HepG2 (cell line): ENCODE data around the gene VAC14. TPM values are rescaled to one million over a fixed set of nuclear protein-coding genes. Genes with fewer than 3 reads are reported as not detected.

Experiments used
- ATM ChIP-seq: fragments of 450-650 bp; IDR thresholded peaks from 2 replicates; pipeline ENCODE4 v1.7.1; 2017; ENCODE audit warnings: mild to moderate bottlenecking, borderline replicate concordance
- CEBPB ChIP-seq: IDR thresholded peaks from 2 replicates; pipeline ENCODE4 v1.6.1; 2011; ENCODE audit warnings: low read depth, low read length, improper control_type of control experiment, borderline replicate concordance
- EHMT2 ChIP-seq: fragments of 200-600 bp; sonication (generic); IDR thresholded peaks from 2 replicates; pipeline ENCODE4 v1.7.0; 2017; ENCODE audit warnings: antibody characterized with exemption, low read depth, low read length, borderline replicate concordance
- ESRRA ChIP-seq: sonication (generic); formaldehyde crosslinking; IDR thresholded peaks from 2 replicates; pipeline ENCODE4 v1.5.1; 2020; ENCODE audit warnings: mild to moderate bottlenecking, low read depth, missing genetic modification reagents
- ETS1 ChIP-seq: sonication (generic); formaldehyde crosslinking; IDR thresholded peaks from 2 replicates; pipeline ENCODE4 v1.4.0; 2020; ENCODE audit warnings: missing genetic modification reagents
- FOXC1 ChIP-seq: sonication (generic); formaldehyde crosslinking; IDR thresholded peaks from 2 replicates; pipeline ENCODE4 v1.8.0; 2022; ENCODE audit warnings: mild to moderate bottlenecking, missing genetic modification reagents, borderline replicate concordance
- GTF2F1 ChIP-seq: fragments of 150-350 bp; IDR thresholded peaks from 2 replicates; pipeline ENCODE4 v1.6.1; 2014; ENCODE audit warnings: low read length
- MAFF ChIP-seq: IDR thresholded peaks from 2 replicates; pipeline ENCODE4 v1.6.1; 2011; ENCODE audit warnings: low read depth, low read length, improper control_type of control experiment
- MAX ChIP-seq: IDR thresholded peaks from 2 replicates; pipeline ENCODE4 v1.6.1; 2012; ENCODE audit warnings: inconsistent platforms
- MYNN ChIP-seq: sonication (generic); formaldehyde crosslinking; IDR thresholded peaks from 2 replicates; pipeline ENCODE4 v1.4.0; 2020; ENCODE audit warnings: mild to moderate bottlenecking, low read depth, missing genetic modification reagents
- NBN ChIP-seq: fragments of 450-650 bp; conservative IDR thresholded peaks from 2 replicates; pipeline ENCODE4 v1.6.1; 2017
- NCOA1 ChIP-seq: sonication (generic); formaldehyde crosslinking; IDR thresholded peaks from 2 replicates; pipeline ENCODE4 v1.9.0; 2021; ENCODE audit warnings: missing genetic modification reagents
- NFE2L1 ChIP-seq: sonication (generic); formaldehyde crosslinking; IDR thresholded peaks from 2 replicates; pipeline ENCODE4 v1.4.0; 2020; ENCODE audit warnings: missing genetic modification reagents, mild to moderate bottlenecking, borderline replicate concordance
- RFXAP ChIP-seq: sonication (generic); formaldehyde crosslinking; IDR thresholded peaks from 2 replicates; pipeline ENCODE4 v1.4.0; 2020; ENCODE audit warnings: missing genetic modification reagents, borderline replicate concordance
- TCF7 ChIP-seq: sonication (generic); IDR thresholded peaks from 2 replicates; pipeline ENCODE4 v1.6.1; 2016; ENCODE audit warnings: antibody characterized with exemption, low read depth
- XRCC5 ChIP-seq: fragments of 200-400 bp; formaldehyde crosslinking; optimal IDR thresholded peaks from 2 replicates; pipeline ENCODE3; 2017; ENCODE audit warnings: mild to moderate bottlenecking, low read length
- YEATS4 ChIP-seq: sonication (generic); formaldehyde crosslinking; IDR thresholded peaks from 2 replicates; pipeline ENCODE4 v1.4.0; 2020; ENCODE audit warnings: missing genetic modification reagents, borderline replicate concordance
- ZBTB42 ChIP-seq: sonication (generic); formaldehyde crosslinking; IDR thresholded peaks from 2 replicates; pipeline ENCODE4 v1.5.0; 2020; ENCODE audit warnings: mild to moderate bottlenecking, missing genetic modification reagents
- ZFP37 ChIP-seq: sonication (generic); formaldehyde crosslinking; IDR thresholded peaks from 2 replicates; pipeline ENCODE4 v1.4.0; 2020; ENCODE audit warnings: missing genetic modification reagents, borderline replicate concordance
- ZNF34 ChIP-seq: sonication (generic); formaldehyde crosslinking; IDR thresholded peaks from 2 replicates; pipeline ENCODE4 v1.4.0; 2020; ENCODE audit warnings: mild to moderate bottlenecking, missing genetic modification reagents, borderline replicate concordance
- ZNF713 ChIP-seq: sonication (generic); formaldehyde crosslinking; IDR thresholded peaks from 2 replicates; pipeline ENCODE4 v1.4.0; 2020; ENCODE audit warnings: mild to moderate bottlenecking, missing genetic modification reagents
- polyA plus RNA-seq, 8 experiments: library from polyadenylated mRNA; depleted of rRNA in 3 of 8; stranded (reverse) in 7 of 8; unstranded in 1 of 8; fragments of >200 nt; fragmentation: Illumina TruSeq in 4 of 8; extraction: Trizol in 4 of 8; gene quantifications; 2 replicates each; pipeline versions ENCODE4 v1.2.1 to v1.2.3, GENCODE V29; 2011 to 2016; ENCODE audit warnings: low read depth in 4 of 8, missing spikeins in 1 of 8, mixed read lengths in 1 of 8; ENCODE audit not compliant: insufficient read depth in 1 of 8
- total RNA-seq, 5 experiments: library from RNA; depleted of rRNA; stranded (reverse); fragments of >200 nt; fragmentation: Illumina TruSeq; extraction: Trizol; gene quantifications; 2 replicates each; pipeline ENCODE4 v1.2.3, GENCODE V29; 2016; ENCODE audit warnings: low read depth in 1 of 5
- TF ChIP-seq, protein P1 (sequence below): sonication (generic); formaldehyde crosslinking; conservative IDR thresholded peaks from 2 replicates; pipeline ENCODE4 v1.8.1; 2023; ENCODE audit warnings: missing genetic modification reagents
- TF ChIP-seq, protein P2 (sequence below): sonication (generic); formaldehyde crosslinking; IDR thresholded peaks from 2 replicates; pipeline ENCODE4 v1.4.0; 2020; ENCODE audit warnings: missing genetic modification reagents, mild to moderate bottlenecking, borderline replicate concordance

VAC14 gene
- total and polyA plus RNA-seq, 2 of the 13 experiments (the other 11 are each of a cell fraction or from before 2014, with no cell fraction given): 23.5 to 24.6 TPM

GRCh38 chr16:70770626-70771552, 30.1 kb downstream of the VAC14 start (continued):
- TF ChIP-seq, protein P1, sequence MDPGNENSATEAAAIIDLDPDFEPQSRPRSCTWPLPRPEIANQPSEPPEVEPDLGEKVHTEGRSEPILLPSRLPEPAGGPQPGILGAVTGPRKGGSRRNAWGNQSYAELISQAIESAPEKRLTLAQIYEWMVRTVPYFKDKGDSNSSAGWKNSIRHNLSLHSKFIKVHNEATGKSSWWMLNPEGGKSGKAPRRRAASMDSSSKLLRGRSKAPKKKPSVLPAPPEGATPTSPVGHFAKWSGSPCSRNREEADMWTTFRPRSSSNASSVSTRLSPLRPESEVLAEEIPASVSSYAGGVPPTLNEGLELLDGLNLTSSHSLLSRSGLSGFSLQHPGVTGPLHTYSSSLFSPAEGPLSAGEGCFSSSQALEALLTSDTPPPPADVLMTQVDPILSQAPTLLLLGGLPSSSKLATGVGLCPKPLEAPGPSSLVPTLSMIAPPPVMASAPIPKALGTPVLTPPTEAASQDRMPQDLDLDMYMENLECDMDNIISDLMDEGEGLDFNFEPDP (CRISPR knock-in tag): no peak
- TF ChIP-seq GTF2F1: no peak
- TF ChIP-seq RFXAP: no peak; the same call in 1 of the 2 replicates
- 0 out of 2 replicates have a peak, but pooled peaks have one; percentile 27 for TF ChIP-seq MYNN (CRISPR knock-in tag)
- no peak for TF ChIP-seq YEATS4 (CRISPR knock-in tag)
- TF ChIP-seq NFE2L1 (CRISPR knock-in tag): 0 out of 2 replicates have a peak, but pooled peaks have one; percentile 65
- 0 out of 2 replicates have a peak, but pooled peaks have one; percentile 46 for TF ChIP-seq ZNF713 (CRISPR knock-in tag)
- TF ChIP-seq ZNF34: 0 out of 2 replicates have a peak, but pooled peaks have one; percentile 47
- no peak for TF ChIP-seq TCF7
- no peak for TF ChIP-seq NBN
- TF ChIP-seq FOXC1 (CRISPR knock-in tag): 0 out of 2 replicates have a peak, but pooled peaks have one; percentile 58
- TF ChIP-seq ESRRA: 0 out of 2 replicates have a peak, but pooled peaks have one; percentile 33
- TF ChIP-seq ZFP37 (CRISPR knock-in tag): no peak
- peak; percentile 58; the same call in 1 of the 2 replicates for TF ChIP-seq NCOA1 (CRISPR knock-in tag)
- no peak for TF ChIP-seq CEBPB
- no peak for TF ChIP-seq ZBTB42
- peak; percentile 61 for TF ChIP-seq XRCC5
- TF ChIP-seq ETS1 (CRISPR knock-in tag): no peak
- TF ChIP-seq, protein P2, sequence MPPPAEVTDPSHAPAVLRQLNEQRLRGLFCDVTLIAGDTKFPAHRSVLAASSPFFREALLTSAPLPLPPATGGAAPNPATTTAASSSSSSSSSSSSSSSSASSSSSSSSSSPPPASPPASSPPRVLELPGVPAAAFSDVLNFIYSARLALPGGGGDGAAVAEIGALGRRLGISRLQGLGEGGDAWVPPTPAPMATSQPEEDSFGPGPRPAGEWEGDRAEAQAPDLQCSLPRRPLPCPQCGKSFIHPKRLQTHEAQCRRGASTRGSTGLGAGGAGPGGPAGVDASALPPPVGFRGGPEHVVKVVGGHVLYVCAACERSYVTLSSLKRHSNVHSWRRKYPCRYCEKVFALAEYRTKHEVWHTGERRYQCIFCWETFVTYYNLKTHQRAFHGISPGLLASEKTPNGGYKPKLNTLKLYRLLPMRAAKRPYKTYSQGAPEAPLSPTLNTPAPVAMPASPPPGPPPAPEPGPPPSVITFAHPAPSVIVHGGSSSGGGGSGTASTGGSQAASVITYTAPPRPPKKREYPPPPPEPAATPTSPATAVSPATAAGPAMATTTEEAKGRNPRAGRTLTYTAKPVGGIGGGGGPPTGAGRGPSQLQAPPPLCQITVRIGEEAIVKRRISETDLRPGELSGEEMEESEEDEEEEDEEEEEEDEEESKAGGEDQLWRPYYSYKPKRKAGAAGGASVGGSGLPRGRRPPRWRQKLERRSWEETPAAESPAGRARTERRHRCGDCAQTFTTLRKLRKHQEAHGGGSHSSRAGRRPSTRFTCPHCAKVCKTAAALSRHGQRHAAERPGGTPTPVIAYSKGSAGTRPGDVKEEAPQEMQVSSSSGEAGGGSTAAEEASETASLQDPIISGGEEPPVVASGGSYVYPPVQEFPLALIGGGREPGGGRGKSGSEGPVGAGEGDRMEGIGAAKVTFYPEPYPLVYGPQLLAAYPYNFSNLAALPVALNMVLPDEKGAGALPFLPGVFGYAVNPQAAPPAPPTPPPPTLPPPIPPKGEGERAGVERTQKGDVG (CRISPR knock-in tag): peak; percentile 88; the same call in 1 of the 2 replicates
- no peak for TF ChIP-seq ATM
- 0 out of 2 replicates have a peak, but pooled peaks have one; percentile 10 for TF ChIP-seq MAFF
- no peak; the same call in 1 of the 2 replicates for TF ChIP-seq MAX
- TF ChIP-seq EHMT2: no peak
